SK-N-MC (cell line): Measurements from ENCODE around the gene GCK.

Experiments
- EZH2 ChIP-seq: fragments of 200-600 bp; sonication (generic); IDR thresholded peaks from one replicate; pipeline ENCODE4 v1.6.1; 2017; ENCODE audit warnings: antibody characterized with exemption
- FOXP2 ChIP-seq: optimal IDR thresholded peaks from 2 replicates; pipeline ENCODE3; 2011; ENCODE audit warnings: mild to moderate bottlenecking, moderate library complexity; ENCODE audit not compliant: insufficient read depth; ENCODE audit errors: extremely low read length, control extremely low read depth
- POLR2AphosphoS5 ChIP-seq: IDR thresholded peaks from 2 replicates; pipeline ENCODE4 v1.6.1; 2012; ENCODE audit warnings: mild to moderate bottlenecking, low read depth, low read length, borderline replicate concordance

GRCh38 chr7:44219371-44220045 lies 30.3 kb upstream of the GCK start:
- TF ChIP-seq POLR2AphosphoS5 (no peak), EZH2 (no peak), FOXP2 (no peak)
